WI38 (cell line): ENCODE measurements around the gene APOBEC2.

Experiments used
- H3K4me3 ChIP-seq: 2 replicates; pipeline ENCODE4 v1.5.1; 2011; ENCODE audit warnings: low read depth, mild to moderate bottlenecking, control low read depth, low read length
- TF ChIP-seq, protein P1 (sequence below): IDR thresholded peaks from 2 replicates; pipeline ENCODE4 v1.5.1; 2012; ENCODE audit warnings: low read depth, mild to moderate bottlenecking, control low read depth, low read length

The APOBEC2 gene

DNA sequence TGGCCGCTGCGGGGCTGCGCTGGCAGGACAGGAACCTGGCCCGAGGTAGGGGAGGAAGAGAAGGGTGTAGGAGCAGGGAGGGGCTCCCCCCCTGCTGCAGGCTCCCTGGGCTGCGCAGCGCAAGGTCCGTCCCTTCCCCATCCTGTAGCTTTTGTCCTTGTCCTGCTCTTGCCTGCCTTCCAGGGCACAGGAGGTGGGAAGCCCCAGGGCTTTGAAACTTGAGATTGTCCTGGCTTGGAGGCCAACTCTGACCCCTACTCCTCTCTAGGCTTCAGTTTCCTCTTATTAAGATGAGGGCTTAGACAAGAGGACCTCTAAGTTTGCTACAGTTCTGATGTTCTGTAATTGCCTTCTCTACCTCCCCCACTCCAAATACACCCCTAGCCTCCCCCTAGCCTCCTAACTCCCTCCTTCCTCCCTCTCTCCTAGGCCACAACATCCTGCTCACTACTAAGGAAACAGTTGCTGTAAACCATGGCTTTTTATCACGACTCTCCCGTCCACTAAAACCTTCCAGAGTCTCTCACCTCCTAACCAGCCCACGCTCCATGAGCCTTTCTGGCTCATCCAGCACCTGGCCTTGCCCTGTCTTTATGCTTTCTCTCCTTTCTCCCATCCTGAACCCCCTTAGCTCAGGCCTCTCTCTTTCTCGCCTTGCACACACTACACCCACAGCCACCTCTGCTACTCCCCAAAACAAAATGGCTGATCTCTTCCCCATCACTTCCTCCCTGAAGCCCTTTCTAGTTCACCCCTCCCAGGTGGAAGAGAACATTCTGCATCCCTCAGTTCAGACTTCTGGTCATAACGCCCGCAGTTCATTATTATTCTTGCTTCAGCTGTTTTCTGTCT, 24.2 kb upstream of the APOBEC2 start:
- TF ChIP-seq, protein P1, sequence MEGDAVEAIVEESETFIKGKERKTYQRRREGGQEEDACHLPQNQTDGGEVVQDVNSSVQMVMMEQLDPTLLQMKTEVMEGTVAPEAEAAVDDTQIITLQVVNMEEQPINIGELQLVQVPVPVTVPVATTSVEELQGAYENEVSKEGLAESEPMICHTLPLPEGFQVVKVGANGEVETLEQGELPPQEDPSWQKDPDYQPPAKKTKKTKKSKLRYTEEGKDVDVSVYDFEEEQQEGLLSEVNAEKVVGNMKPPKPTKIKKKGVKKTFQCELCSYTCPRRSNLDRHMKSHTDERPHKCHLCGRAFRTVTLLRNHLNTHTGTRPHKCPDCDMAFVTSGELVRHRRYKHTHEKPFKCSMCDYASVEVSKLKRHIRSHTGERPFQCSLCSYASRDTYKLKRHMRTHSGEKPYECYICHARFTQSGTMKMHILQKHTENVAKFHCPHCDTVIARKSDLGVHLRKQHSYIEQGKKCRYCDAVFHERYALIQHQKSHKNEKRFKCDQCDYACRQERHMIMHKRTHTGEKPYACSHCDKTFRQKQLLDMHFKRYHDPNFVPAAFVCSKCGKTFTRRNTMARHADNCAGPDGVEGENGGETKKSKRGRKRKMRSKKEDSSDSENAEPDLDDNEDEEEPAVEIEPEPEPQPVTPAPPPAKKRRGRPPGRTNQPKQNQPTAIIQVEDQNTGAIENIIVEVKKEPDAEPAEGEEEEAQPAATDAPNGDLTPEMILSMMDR: no peak
- H3K4me3 ChIP-seq: peak overlapping the region; percentile 36

DNA sequence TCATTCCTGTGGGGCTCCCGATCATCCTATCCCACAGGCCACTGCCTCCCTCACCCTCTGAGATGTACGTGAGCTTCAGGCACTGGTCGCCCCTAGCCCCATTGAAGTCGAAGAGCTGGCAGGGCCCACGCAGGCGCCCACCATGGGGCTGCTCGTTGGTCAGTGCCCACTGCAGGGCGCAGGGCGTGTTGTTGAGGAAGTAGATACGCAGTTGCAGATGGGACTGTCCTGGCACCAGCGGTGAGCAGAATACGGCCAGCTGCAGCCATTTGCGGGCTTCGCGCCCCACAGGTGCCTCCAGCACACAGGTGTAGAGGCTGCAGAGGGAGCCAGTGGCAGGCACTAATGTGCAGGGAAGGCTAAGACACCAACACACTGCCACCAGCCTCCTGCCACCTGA, 20.2 kb upstream of the APOBEC2 start:
- H3K4me3 ChIP-seq: no peak overlapping the region
- TF ChIP-seq, protein P1: no peak

DNA sequence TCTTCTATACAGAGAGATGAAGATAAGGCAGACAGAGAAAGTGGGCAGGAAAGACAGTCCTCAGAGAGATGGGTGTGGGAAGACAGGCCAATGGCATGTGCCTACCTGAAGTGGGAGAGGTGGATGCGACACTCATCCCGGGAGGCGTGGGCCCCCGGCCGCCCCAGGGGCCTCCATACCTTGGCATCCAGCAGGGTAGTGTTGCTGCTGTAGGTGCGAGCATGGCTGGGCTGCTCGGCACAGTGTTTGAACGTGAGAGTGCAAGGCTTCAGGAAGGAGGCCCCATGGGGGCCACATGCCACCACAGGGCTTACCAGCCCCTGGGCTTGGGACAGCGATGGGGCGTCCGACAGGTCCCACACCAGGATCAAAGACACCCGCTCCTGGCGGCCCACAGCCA, 19.2 kb upstream of the APOBEC2 start:
- TF ChIP-seq, protein P1: no peak
- no peak overlapping the region for H3K4me3 ChIP-seq

DNA sequence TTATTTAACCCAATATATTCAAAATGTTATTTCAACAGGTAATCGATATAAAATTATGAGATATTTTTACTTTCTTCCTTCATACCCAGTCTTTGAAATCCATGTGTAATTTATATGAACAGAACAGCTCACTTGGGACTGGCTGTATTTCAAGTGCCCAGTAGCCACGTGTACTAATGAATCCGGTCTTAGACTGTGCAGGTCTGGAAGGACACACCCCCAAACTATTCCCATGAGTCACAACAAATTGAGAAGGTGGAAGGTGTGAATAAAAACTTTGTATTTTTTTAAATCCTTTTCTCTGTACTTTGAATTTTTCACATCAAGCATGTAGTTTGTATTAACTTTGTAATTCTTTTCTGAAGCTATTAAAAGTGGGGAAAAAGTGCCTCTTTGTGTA, 16.8 kb upstream of the APOBEC2 start:
- TF ChIP-seq, protein P1: no peak
- no peak overlapping the region for H3K4me3 ChIP-seq

DNA sequence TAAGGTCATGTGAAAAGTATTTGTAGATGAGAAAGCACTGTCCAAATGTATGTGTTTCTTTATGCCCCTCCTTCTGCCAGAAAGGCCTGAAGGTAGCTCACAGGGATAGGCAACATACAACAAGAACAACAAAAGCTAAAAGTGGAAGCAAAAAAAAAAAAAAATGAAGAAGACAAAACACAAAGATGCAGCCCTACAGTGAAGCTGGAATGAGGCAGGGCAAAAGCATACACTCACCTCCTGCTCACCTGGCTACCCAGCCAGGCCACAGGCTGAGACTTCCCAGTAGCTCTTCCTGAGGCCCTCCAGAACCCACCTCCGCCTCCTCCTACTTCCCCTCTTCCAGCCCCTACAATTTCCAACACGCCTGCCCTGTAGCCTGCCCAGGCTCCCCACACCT, 16.4 kb upstream of the APOBEC2 start:
- TF ChIP-seq, protein P1: no peak
- no peak overlapping the region for H3K4me3 ChIP-seq

DNA sequence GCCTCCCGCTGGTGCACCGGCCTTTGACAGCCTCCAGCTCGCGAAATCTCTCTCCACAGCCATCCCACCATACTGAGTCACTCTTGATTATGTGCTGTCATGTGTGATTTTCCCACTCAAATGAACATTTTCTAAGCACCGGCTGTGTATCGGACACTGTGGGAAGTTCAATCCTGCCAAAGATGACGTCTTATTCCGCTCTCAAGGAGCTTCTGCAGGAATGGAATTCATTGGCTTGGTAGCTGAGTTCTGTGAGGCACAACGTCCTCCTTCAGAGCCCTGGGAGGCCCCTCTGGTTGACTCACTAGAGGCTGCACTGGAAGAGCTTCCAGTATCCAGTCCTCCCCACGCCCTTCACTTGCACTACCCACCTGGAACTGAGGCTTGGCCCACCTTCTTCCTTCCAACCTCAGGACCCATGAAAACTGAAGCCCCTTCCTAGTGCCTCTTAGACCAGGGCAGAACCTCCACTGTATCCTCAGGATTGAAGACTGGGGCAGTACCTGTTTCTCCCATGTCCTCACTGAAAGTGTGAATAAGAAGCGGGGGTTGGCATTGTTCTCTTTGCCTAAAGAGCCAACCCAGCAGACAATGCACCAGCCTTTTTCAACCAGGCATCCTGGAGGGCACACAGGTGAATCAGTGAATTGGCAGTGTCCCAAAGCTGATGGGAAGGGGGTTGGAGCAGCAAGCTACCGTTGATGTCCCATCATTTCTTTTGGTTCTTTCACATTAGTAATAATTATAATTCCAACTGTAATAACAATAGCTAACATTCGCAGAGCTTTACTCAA, 15.7 kb upstream of the APOBEC2 start:
- no peak overlapping the region for H3K4me3 ChIP-seq
- TF ChIP-seq, protein P1: no peak

GRCh38 chr6:41038205-41038604, 14.8 kb upstream of the APOBEC2 start:
- TF ChIP-seq, protein P1: no peak
- H3K4me3 ChIP-seq: no peak overlapping the region
